BE2C (cell line): ENCODE data around the gene RALGAPB.

Experiments used
- DNase-seq: peaks from one replicate; pipeline ENCODE4 v3.0.0-alpha.2; 2020
- H3K27me3 ChIP-seq: fragments of 250-450 bp; sonication (Bioruptor Pico); 2 replicates; pipeline ENCODE4 v1.5.1; 2020; ENCODE audit warnings: mild to moderate bottlenecking
- H3K36me3 ChIP-seq: fragments of 250-450 bp; sonication (Bioruptor Pico); 2 replicates; pipeline ENCODE4 v1.5.1; 2020; ENCODE audit warnings: mild to moderate bottlenecking
- H3K4me1 ChIP-seq: fragments of 250-450 bp; sonication (Bioruptor Pico); 2 replicates; pipeline ENCODE4 v1.5.1; 2020
- H3K4me3 ChIP-seq: 2 replicates; pipeline ENCODE4 v1.5.1; 2011; ENCODE audit warnings: low read depth, low read length
- H3K9me3 ChIP-seq: fragments of 250-450 bp; sonication (Bioruptor Pico); 2 replicates; pipeline ENCODE4 v1.5.1; 2020
- CTCF ChIP-seq: IDR thresholded peaks from 2 replicates; pipeline ENCODE4 v1.5.1; 2012; ENCODE audit warnings: mild to moderate bottlenecking, low read depth, low read length

RALGAPB gene

GRCh38 chr20:38449046-38449445, 23.6 kb upstream of the RALGAPB start:
- Histone ChIP-seq H3K27me3 (no peaks in the 10 kb centered on the region), H3K9me3 (no peaks in the 10 kb centered on the region), H3K4me3 (no peak overlapping the region), H3K4me1 (no peaks in the 10 kb centered on the region), H3K36me3 (peaks cover 10% of the 10 kb centered on the region)
- no peak for TF ChIP-seq CTCF
- DNase-seq, result no peak

DNA sequence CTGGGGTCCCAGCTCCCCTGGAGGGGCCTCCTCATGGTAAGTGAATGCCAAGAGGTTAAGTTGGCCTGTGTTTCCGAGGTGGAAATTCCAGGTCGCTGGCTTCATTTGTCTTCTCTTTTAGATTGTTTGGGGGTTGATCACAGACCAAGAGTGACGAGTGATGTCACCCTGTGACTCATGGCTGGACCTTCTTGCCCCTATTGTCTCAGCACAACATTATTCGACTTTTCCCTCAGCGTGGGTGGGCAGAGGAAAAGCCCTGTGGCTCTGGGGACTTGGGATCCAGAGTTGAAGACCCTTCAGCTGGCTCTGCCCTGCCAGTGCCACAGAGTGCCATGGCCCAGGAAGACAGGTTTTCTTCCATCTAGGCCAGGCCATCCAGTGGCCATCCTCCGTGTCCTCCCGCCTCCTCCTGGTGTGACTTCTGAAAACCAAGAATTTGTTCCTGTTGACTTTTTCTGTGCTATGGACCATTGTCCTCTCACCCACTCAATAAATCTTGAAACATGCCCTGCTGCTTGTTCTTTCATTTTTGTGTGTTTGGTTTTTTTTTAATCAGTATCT, 22.1 kb upstream of the RALGAPB start:
- H3K36me3 ChIP-seq, result peaks cover 10% of the 10 kb centered on the region
- TF ChIP-seq CTCF, result no peak
- H3K27me3 ChIP-seq, result no peaks in the 10 kb centered on the region
- H3K4me3 ChIP-seq, result no peak overlapping the region
- H3K9me3 ChIP-seq, result no peaks in the 10 kb centered on the region
- DNase-seq, result no peak
- H3K4me1 ChIP-seq, result no peaks in the 10 kb centered on the region

DNA sequence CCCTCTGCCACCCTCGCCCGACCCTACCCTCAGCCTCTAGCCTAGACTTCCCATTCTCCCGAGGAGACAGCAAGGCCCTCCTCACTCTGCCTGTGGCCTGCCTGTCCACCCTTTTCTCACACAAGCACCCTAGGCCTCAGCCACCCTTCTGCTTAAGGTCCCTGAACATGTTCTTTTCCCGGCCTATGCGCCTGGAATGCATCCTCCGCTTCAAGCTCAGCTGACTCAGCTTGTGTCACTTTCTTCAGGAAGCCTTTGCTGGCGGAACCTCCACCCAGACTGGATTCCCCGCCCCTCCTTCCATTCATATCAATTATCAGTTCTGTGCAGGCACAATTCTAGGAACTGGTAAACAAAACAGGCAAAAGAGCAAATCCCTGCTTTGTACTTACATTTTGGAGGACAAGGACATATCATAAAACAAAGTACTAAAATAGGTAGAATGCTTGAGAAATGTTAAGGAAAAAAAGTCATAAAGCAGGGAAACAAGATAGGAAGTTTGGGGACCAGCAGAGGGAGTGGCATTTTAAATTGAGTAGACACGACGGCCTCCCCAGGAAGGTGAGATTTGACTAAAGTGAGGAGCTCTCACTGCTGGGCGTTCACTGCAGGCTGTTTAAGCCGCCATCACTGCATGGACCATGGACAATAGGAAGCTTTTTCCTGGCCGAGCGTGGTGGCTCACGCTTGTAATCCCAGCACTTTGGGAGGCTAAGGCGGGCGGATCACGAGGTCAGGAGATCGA, 19.6 kb upstream of the RALGAPB start:
- H3K4me1 ChIP-seq, result no peaks in the 10 kb centered on the region
- DNase-seq, result no peak
- H3K4me3 ChIP-seq, result no peak overlapping the region

GRCh38 chr20:38453941-38454340, 18.7 kb upstream of the RALGAPB start:
- Histone ChIP-seq H3K9me3 (no peaks in the 10 kb centered on the region), H3K4me1 (no peaks in the 10 kb centered on the region), H3K4me3 (no peak overlapping the region), H3K36me3 (peaks cover 7% of the 10 kb centered on the region), H3K27me3 (no peaks in the 10 kb centered on the region)
- TF ChIP-seq CTCF, result no peak
- no peak for DNase-seq

More for the DNA sequence above, 19.6 kb upstream of the RALGAPB start:
- TF ChIP-seq CTCF, result no peak
- peaks cover 10% of the 10 kb centered on the region for H3K36me3 ChIP-seq
- H3K27me3 ChIP-seq, result no peaks in the 10 kb centered on the region
- H3K9me3 ChIP-seq, result no peaks in the 10 kb centered on the region

- H3K27me3 ChIP-seq, result no peaks in the 10 kb centered on the region
- no peaks in the 10 kb centered on the region for H3K9me3 ChIP-seq
- H3K4me3 ChIP-seq, result no peak overlapping the region
- H3K36me3 ChIP-seq, result peaks cover 5% of the 10 kb centered on the region
- TF ChIP-seq CTCF, result no peak
- no peak for DNase-seq
- H3K4me1 ChIP-seq, result no peaks in the 10 kb centered on the region
Measured at GRCh38 chr20:38454556-38455473, 17.8 kb upstream of the RALGAPB start.
